Right atrium auricular region (tissue), 2 donors: Measurements from ENCODE around the gene KRT9. TPM values are rescaled to one million over a fixed set of nuclear protein-coding genes. Genes with fewer than 3 reads are reported as not detected.

Experiments
- DNase-seq: peaks from one replicate; pipeline ENCODE4 v3.0.0-alpha.2; 2019; ENCODE audit warnings: low spot score
- H3K27ac ChIP-seq, 2 donors: fragments of 200-600 bp; sonication (generic); 1 replicate in 1 of 2; 2 replicates in 1 of 2; pipeline ENCODE4 v1.5.1; 2016 to 2019
- H3K27me3 ChIP-seq, 2 donors: fragments of 200-600 bp; sonication (generic); one replicate each; pipeline versions ENCODE4 v1.5.1 to v1.6.0; 2017 to 2019
- H3K36me3 ChIP-seq: fragments of 200-600 bp; sonication (generic); one replicate; pipeline ENCODE4 v1.5.1; 2016
- H3K4me1 ChIP-seq, 2 donors: fragments of 200-600 bp; sonication (generic); one replicate each; pipeline versions ENCODE4 v1.5.1 to v1.6.0; 2017 to 2019
- H3K4me3 ChIP-seq, 2 donors: fragments of 200-600 bp; sonication (generic); 1 replicate in 1 of 2; 2 replicates in 1 of 2; pipeline ENCODE4 v1.5.1; 2017 to 2019; ENCODE audit warnings: mild to moderate bottlenecking in 1 of 2, moderate library complexity in 1 of 2
- H3K9me3 ChIP-seq, 2 donors: fragments of 200-600 bp; sonication (generic); one replicate each; pipeline ENCODE4 v1.5.1; 2019
- CTCF ChIP-seq, 2 donors: fragments of 200-600 bp; sonication (generic); IDR thresholded peaks; one replicate each; pipeline ENCODE4 v1.5.1; 2019; ENCODE audit warnings: antibody characterized with exemption in 2 of 2
- total RNA-seq, 2 donors: library from RNA; depleted of rRNA; stranded (reverse); fragments of >200 nt; gene quantifications; one replicate each; pipeline ENCODE4 v1.1.0, GENCODE V29; 2016

Gene KRT9
- total RNA-seq, 2 donors from 2014 or later: not detected

- H3K9me3 ChIP-seq: no peaks in the 10 kb centered on the region
- no peak for TF ChIP-seq CTCF (IDR thresholded peaks at IDR 0.05)
- peaks cover 13% of the 10 kb centered on the region in 2 donors for H3K27me3 ChIP-seq
- H3K36me3 ChIP-seq: no peaks in the 10 kb centered on the region
- H3K4me1 ChIP-seq: peaks cover 0 to 15% of the 10 kb centered on the region in 2 donors
- DNase-seq: no peak
- H3K4me3 ChIP-seq: no peak overlapping the region
- H3K27ac ChIP-seq: no peak overlapping the region
These were observed 39.9 kb downstream of the KRT9 start for GRCh38 chr17:41531993-41532392.

- no peak overlapping the region for H3K27ac ChIP-seq
- H3K36me3 ChIP-seq: no peaks in the 10 kb centered on the region
- H3K9me3 ChIP-seq: no peaks in the 10 kb centered on the region
- H3K4me1 ChIP-seq: peaks cover 0 to 15% of the 10 kb centered on the region in 2 donors
- no peak overlapping the region for H3K4me3 ChIP-seq
- TF ChIP-seq CTCF (IDR thresholded peaks at IDR 0.05): no peak
- DNase-seq: no peak
- H3K27me3 ChIP-seq: peaks cover 13 to 17% of the 10 kb centered on the region in 2 donors
These were observed 41.5 kb downstream of the KRT9 start for GRCh38 chr17:41530062-41531048.

- H3K4me3 ChIP-seq: no peak overlapping the region
- H3K36me3 ChIP-seq: no peaks in the 10 kb centered on the region
- peaks cover 0 to 15% of the 10 kb centered on the region in 2 donors for H3K4me1 ChIP-seq
- no peak overlapping the region for H3K27ac ChIP-seq
- H3K27me3 ChIP-seq: peaks cover 13 to 17% of the 10 kb centered on the region in 2 donors
- TF ChIP-seq CTCF (IDR thresholded peaks at IDR 0.05): no peak
- no peak for DNase-seq
- H3K9me3 ChIP-seq: no peaks in the 10 kb centered on the region
These were observed 42.4 kb downstream of the KRT9 start for GRCh38 chr17:41529491-41529915.

- H3K27me3 ChIP-seq: peaks cover 13 to 17% of the 10 kb centered on the region in 2 donors
- TF ChIP-seq CTCF (IDR thresholded peaks at IDR 0.05): no peak
- H3K36me3 ChIP-seq: no peaks in the 10 kb centered on the region
- no peak overlapping the region for H3K4me3 ChIP-seq
- no peak for DNase-seq
- no peak overlapping the region for H3K27ac ChIP-seq
- H3K4me1 ChIP-seq: peaks cover 0 to 15% of the 10 kb centered on the region in 2 donors
- no peaks in the 10 kb centered on the region for H3K9me3 ChIP-seq
These were observed 42.9 kb downstream of the KRT9 start for GRCh38 chr17:41528959-41529353.

GRCh38 chr17:41527063-41528023 lies 44.5 kb downstream of the KRT9 start:
- Histone ChIP-seq H3K4me3 (peak overlapping the region in 1 of 2 donors; percentile 34), H3K9me3 (no peaks in the 10 kb centered on the region), H3K27me3 (peaks cover 13 to 17% of the 10 kb centered on the region in 2 donors), H3K27ac (peak overlapping the region in 1 of 2 donors; percentile 11), H3K4me1 (peaks cover 0 to 15% of the 10 kb centered on the region in 2 donors), H3K36me3 (no peaks in the 10 kb centered on the region)
- no peak for DNase-seq
- no peak for TF ChIP-seq CTCF (IDR thresholded peaks at IDR 0.05)
